ENCODE data around the gene BPIFB3. TPM values are rescaled to one million over a fixed set of nuclear protein-coding genes. Genes with fewer than 3 reads are reported as not detected.

BPIFB3 gene
- total RNA-seq, 1 experiment from 2014 or later = not detected

GRCh38 chr20:33072813-33073212 is 19.1 kb downstream of the BPIFB3 start:
- Histone ChIP-seq H3K4me3 (ENCODE audit: low read depth, low read length, poor library complexity, severe bottlenecking) (no peak overlapping the region), H3K4me1 (ENCODE audit: insufficient read depth, low read length, poor library complexity, severe bottlenecking) (no peaks in the 10 kb centered on the region), H3K9me3 (ENCODE audit: low read depth, low read length, poor library complexity, severe bottlenecking) (no peaks in the 10 kb centered on the region), H3K36me3 (ENCODE audit: insufficient read depth, low read length, poor library complexity, severe bottlenecking) (no peaks in the 10 kb centered on the region), H3K27ac (ENCODE audit: low read depth, low read length, poor library complexity, severe bottlenecking) (no peak overlapping the region), H3K27me3 (replicated peaks; ENCODE audit: insufficient read depth, low read depth, low read length, poor library complexity) (peaks cover 12% of the 10 kb centered on the region)
- intact Hi-C loops (cut with micrococcal nuclease; ENCODE audit: unreplicated experiment) = no loop called here
- CTCF ChIA-PET = no interaction called here
- POLR2A ChIA-PET (ENCODE audit: low non-redundant PET) = no interaction called here
- no TSS peak for BruUV-seq (replicated peaks)
- TF ChIP-seq CTCF (conservative IDR thresholded peaks at IDR 0.05; ENCODE audit: low read depth, low read length) (no peak), EZH2 (IDR thresholded peaks at IDR 0.05; ENCODE audit: borderline replicate concordance, low read depth, low read length, poor library complexity, severe bottlenecking) (no peak)
- no peak for DNase-seq (ENCODE audit: low spot score)

DNA sequence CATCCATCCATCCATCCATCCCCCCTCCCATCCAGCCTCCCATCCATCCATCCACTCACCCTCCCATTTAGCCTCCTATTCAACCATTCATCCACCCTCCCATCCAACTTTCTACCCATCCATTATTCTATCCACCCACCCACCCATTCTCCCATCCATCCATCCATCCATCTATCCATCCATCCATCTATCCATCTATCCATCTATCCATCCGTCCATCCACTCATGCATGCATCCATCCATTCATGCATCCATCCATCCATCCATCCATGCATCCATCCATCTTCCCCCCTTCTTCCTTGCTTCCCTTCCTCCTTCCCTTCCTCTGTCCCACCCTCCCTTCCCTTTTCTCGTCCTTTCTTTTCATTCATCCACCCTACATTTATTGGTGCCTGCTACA is 21.0 kb downstream of the BPIFB3 start:
- intact Hi-C loops (cut with micrococcal nuclease; ENCODE audit: unreplicated experiment) = no loop called here
- DNase-seq (ENCODE audit: low spot score) = no peak
- POLR2A ChIA-PET (ENCODE audit: low non-redundant PET) = no interaction called here

GRCh38 chr20:33075281-33075680 is 21.6 kb downstream of the BPIFB3 start:
- Histone ChIP-seq H3K4me1 (ENCODE audit: insufficient read depth, low read length, poor library complexity, severe bottlenecking) (no peaks in the 10 kb centered on the region), H3K9me3 (ENCODE audit: low read depth, low read length, poor library complexity, severe bottlenecking) (no peaks in the 10 kb centered on the region), H3K4me3 (ENCODE audit: low read depth, low read length, poor library complexity, severe bottlenecking) (no peak overlapping the region), H3K36me3 (ENCODE audit: insufficient read depth, low read length, poor library complexity, severe bottlenecking) (no peaks in the 10 kb centered on the region), H3K27ac (ENCODE audit: low read depth, low read length, poor library complexity, severe bottlenecking) (no peak overlapping the region), H3K27me3 (replicated peaks; ENCODE audit: insufficient read depth, low read depth, low read length, poor library complexity) (peaks cover 12% of the 10 kb centered on the region)
- POLR2A ChIA-PET (ENCODE audit: low non-redundant PET) = no interaction called here
- intact Hi-C loops (cut with micrococcal nuclease; ENCODE audit: unreplicated experiment) = no loop called here
- no peak for DNase-seq (ENCODE audit: low spot score)
- CTCF ChIA-PET = no interaction called here
- no TSS peak for BruUV-seq (replicated peaks)
- TF ChIP-seq CTCF (conservative IDR thresholded peaks at IDR 0.05; ENCODE audit: low read depth, low read length) = no peak
- no peak for TF ChIP-seq EZH2 (IDR thresholded peaks at IDR 0.05; ENCODE audit: borderline replicate concordance, low read depth, low read length, poor library complexity, severe bottlenecking)

More for the DNA sequence above, 21.0 kb downstream of the BPIFB3 start:
- peaks cover 12% of the 10 kb centered on the region for H3K27me3 ChIP-seq (replicated peaks; ENCODE audit: insufficient read depth, low read depth, low read length, poor library complexity)
- H3K9me3 ChIP-seq (ENCODE audit: low read depth, low read length, poor library complexity, severe bottlenecking) = no peaks in the 10 kb centered on the region
- H3K27ac ChIP-seq (ENCODE audit: low read depth, low read length, poor library complexity, severe bottlenecking) = no peak overlapping the region
- BruUV-seq (replicated peaks) = no TSS peak
- TF ChIP-seq EZH2 (IDR thresholded peaks at IDR 0.05; ENCODE audit: borderline replicate concordance, low read depth, low read length, poor library complexity, severe bottlenecking) = no peak
- no peak for TF ChIP-seq CTCF (conservative IDR thresholded peaks at IDR 0.05; ENCODE audit: low read depth, low read length)
- no peaks in the 10 kb centered on the region for H3K4me1 ChIP-seq (ENCODE audit: insufficient read depth, low read length, poor library complexity, severe bottlenecking)
- no peaks in the 10 kb centered on the region for H3K36me3 ChIP-seq (ENCODE audit: insufficient read depth, low read length, poor library complexity, severe bottlenecking)
- no peak overlapping the region for H3K4me3 ChIP-seq (ENCODE audit: low read depth, low read length, poor library complexity, severe bottlenecking)
- CTCF ChIA-PET = no interaction called here

All from A673 (cell line).